GM18520 (cell line): ENCODE measurements around the gene RNASE12.
"Not testable (repeated sequence)": the region's sequence is repeated elsewhere in the genome, so short reads cannot be mapped to it uniquely, and the experiment has no call there.

ENCODE experiments used
- ATAC-seq: cut with Tn5 transposase; IDR thresholded peaks from one replicate; pipeline ENCODE4 v1.9.1; 2021; ENCODE audit not compliant: unreplicated experiment

Gene RNASE12

GRCh38 chr14:20614038-20614840 lies 23.1 kb upstream of the RNASE12 start:
- ATAC-seq: no peak

DNA sequence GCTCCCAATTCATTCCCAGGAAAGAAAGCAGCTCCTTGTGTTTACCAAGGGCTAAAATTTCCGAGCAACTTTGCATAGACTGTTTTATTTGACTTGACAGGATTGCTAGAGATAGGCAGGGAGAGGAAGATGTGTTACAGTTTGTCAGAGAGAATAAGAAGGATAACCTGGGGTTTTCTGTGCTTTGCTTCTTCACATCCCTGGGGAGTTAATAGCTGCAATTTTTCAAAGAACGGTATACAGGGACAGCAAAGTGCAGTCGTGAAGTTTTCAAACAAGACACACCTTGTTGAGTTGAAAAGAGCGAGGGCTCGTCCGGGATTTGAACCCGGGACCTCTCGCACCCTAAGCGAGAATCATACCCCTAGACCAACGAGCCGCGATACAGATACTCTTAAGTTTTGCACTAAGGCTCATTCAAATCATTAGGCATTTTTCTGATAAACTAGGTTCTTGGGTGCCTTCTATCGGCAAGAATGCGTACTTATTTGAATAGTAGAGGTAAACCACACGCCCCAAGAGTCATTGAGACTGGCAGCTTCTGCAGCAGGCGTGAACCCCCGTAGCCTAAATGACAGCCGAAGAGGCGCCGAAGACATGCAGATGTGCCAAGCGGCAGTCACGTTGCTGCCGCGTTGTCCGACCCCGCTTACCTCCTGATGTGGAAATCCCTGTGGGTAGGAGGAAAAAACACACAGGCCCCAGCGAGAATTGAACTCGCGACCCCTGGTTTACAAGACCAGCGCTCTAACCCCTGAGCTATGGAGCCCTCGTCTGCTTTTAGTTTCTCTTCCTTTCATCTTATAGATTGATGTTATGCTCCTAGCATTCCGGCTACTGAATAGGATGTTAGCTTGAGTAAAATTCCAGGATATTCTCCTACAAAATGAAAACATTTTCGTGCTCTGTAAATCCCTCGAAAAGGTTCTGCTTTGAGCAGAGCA lies 22.2 kb upstream of the RNASE12 start:
- peak; percentile 73 for ATAC-seq

- ATAC-seq: no peak
Measured at GRCh38 chr14:20612403-20612802, 21.2 kb upstream of the RNASE12 start.

DNA sequence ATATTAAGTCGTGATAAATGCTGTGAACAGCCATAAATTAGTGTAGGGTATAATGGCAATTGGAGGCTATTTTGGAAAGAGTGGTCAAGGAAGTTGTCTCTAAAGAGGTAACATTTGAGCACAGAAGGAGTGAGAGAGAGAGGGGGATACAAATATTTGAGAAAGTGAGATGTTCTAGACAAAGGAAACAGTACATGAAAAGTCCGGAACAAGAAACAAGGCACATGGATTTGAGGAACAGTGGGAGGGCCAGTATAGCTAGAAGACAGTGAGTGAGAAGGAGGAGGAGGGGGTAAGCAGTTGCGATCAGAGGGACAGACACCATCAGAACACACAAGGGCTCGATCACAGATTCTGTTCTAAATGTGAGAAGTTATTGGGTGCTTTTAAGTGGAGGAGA lies 20.1 kb upstream of the RNASE12 start:
- ATAC-seq: no peak

GRCh38 chr14:20610002-20610765 lies 19.0 kb upstream of the RNASE12 start:
- no peak for ATAC-seq

DNA sequence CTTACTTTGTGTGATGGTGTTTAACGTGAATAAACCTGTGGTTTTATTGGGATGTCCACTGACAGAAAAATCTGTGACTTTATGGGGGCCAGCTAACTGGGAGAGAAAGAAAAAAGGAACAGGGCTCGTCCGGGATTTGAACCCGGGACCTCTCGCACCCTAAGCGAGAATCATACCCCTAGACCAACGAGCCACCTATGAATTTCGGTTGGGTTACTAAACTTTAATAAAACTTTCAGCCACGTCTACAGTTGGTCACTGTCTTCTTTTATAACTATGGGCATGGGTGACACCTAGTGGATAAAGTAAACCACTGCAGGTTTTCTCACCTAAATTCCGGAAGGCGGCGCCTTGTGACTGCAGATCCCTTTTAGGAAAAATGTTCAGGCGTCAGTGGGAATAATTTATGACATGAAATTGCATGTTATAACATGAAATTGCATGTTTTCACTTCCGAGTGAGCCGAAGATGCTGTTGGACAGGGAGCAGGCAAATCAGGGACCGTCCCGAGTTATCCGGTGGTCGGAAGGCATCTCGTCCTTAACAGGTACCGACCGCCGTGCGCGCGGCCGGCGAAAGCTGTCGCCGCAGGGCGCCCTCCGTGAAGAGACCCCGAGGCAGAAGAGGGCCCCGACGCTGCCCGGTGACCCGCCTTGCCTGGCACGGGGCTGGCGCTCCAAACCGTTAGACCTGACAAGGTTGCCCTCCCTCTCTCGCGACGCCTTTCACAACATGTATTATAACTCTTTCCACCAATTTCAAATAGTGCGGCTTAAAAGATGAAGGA lies 18.2 kb upstream of the RNASE12 start:
- ATAC-seq: no peak

DNA sequence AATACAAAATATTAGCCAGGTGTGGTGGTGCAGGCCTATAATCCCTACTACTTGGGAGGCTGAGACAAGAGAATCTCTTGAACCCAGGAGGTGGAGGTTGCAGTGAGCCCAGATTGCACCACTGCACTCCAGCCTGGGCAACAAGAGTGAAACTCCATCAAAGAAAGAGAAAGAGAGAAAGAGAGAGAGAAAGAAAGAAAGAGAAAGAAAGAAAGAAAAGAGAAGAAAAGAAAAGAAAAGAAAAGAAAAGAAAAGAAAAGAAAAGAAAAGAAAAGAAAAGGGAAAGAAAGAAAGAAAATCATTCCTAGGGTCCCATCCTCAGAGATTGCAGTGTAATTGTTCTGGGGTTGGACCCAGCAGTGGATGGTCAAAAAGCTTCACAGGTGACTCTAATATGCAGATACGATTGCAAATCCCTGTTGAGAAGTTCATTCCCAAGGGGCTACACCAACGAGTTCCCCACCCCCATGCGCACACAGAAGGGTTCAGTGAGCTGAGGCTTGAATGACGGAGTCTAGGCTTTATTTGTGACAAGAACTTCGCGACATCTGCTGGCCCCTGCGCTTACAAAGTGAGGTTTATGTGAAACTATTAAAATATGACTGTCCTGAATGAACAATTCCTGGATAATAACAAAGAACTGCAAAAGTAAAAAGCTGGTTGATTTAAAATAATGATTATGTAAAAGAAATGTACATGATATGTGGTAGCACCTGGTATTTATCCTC lies 17.4 kb upstream of the RNASE12 start:
- no peak for ATAC-seq

DNA sequence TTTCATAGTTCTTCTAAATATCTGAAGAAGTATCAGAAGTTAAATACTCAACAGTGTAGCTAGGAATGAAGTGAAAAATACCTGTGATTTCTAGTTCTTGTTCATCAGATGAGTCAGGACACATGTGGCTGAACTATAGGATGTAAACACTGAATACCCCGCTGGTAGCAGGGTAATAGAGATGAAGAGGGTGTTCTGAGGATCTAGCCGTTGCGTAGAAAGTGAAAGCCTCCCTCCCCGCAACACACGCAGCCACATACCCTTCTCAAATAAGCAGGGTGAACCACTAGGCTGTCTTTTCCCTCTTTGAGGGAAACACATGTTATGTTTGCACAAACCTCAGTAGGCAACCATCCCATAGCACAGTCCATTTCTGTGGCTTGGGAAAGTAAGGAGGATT lies 16.4 kb upstream of the RNASE12 start:
- ATAC-seq: no peak

- no peak for ATAC-seq
Measured at GRCh38 chr14:20606902-20607242, 15.7 kb upstream of the RNASE12 start.

DNA sequence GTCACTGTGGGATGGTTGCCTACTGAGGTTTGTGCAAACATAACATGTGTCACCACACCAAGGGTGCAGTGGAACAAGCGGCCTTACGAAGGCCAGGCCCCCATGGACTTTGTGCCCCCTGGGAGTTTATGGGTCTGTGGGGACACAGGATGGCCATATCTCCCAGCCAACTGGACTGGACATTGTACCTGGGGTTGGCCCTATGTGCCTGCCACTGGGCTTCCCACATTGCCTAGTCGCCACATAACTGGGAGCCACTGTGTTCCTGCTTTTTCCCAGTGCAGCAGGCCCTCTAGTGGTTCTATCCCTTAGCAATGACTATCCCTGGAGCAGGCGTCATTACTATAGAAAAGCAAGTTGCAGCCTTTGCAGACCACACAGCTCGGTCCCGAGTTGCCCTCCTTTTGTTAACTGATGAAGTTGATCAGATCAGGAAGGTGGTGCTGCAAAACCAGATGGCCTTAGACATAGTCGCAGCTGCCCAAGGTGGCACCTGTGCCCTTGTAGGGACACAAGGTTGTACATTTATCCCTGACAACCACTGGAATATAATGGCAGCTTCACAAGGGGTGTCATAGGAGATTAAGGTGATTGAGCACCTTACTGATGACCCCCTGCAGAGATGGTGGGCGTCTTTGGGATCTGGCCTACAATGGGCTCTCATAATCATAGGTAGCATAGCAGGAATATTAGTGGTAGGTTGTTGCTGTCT lies 15.2 kb upstream of the RNASE12 start:
- ATAC-seq: no peak

GRCh38 chr14:20603813-20604690 lies 12.9 kb upstream of the RNASE12 start:
- no peak for ATAC-seq

- ATAC-seq: no peak
Measured at GRCh38 chr14:20602583-20602982, 11.4 kb upstream of the RNASE12 start.

GRCh38 chr14:20601522-20601921 lies 10.3 kb upstream of the RNASE12 start:
- ATAC-seq: no peak

- no peak for ATAC-seq
Measured at GRCh38 chr14:20597108-20597507, 5.9 kb upstream of the RNASE12 start.

- ATAC-seq: not testable (repeated sequence)
Measured at GRCh38 chr14:20595726-20596125, 4.5 kb upstream of the RNASE12 start.

GRCh38 chr14:20592574-20592973 lies 1.4 kb upstream of the RNASE12 start:
- ATAC-seq: no peak

DNA sequence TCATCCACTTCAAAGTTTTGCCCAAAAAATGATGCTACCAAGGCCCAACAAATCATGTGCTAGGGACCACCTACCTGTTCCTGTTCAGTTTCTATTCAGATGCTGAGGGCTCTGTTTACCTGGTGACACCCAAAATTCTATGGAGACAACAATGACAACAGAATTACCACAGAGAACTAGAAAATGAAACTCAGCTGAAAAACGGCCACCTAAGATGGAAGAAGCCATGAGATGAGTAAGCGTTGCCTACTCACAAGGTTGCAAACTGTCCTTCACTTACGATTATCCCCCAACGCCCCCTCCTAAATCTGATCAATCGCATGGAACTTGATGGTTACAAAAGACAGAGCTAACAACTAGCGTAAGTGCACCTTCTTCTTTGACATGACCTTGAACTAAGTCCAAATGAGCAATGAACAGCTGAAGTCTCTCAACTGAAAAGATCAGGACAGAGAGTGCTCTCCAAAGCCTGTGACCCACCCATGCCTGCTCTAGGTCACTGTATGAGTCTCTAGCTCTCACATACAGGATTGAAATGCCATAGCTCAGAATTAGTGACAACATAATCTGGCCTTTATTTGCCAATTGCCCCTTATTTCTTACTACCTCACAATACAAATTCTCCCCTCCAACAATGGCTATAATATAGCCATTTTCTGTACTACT lies 3.6 kb downstream of the RNASE12 start, which contains the start of gene RNASE11:
RNASE11 (minus strand) TSS at position 513 of the 666 bp plus-strand sequence.
- no peak for ATAC-seq

DNA sequence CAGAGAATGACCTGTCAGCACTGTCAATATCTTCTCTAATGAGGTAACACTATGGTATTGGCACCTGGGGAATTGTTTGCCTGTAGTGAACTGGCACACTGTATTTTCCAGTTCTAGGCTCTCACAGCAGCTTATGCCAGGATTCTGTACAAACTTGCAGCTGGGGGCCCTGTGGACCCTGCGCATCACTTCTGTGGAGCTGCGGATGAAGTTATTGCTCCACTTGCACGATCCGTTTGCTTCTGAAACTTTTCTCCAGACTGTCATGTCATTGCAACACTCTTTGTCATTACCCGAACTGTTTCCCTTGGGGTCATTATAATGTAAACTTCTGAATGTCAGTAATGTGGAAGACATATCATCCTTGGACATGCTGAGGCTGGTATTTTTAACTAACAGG lies 7.3 kb downstream of the RNASE12 start:
- no peak for ATAC-seq
